ENCODE data around the gene RETN. TPM values are rescaled to one million over a fixed set of nuclear protein-coding genes. Genes with fewer than 3 reads are reported as not detected.

RETN gene
- total RNA-seq, 1 experiment from 2014 or later, result not detected

GRCh38 chr19:7687177-7687576 is 18.3 kb downstream of the RETN start:
- H3K9me3 ChIP-seq (ENCODE audit: control insufficient read depth, insufficient read depth, low read depth, low read length), result no peaks in the 10 kb centered on the region
- ATAC-seq, result no peak
- H3K4me1 ChIP-seq (ENCODE audit: control insufficient read depth, insufficient read depth, low read length), result no peaks in the 10 kb centered on the region
- no peak overlapping the region for H3K4me3 ChIP-seq (ENCODE audit: low read depth in 2 of 2, low read length in 2 of 2)
- intact Hi-C loops (cut with micrococcal nuclease; ENCODE audit: unreplicated experiment), result no loop called here
- no peak for DNase-seq (ENCODE audit: low read depth, low spot score)
- no TSS peak for BruUV-seq (replicated peaks)
- H3K27me3 ChIP-seq (ENCODE audit: control insufficient read depth, insufficient read depth, low read length), result no peaks in the 10 kb centered on the region
- H3K36me3 ChIP-seq (ENCODE audit: control insufficient read depth, insufficient read depth, low read length), result no peaks in the 10 kb centered on the region
- ChIA-PET CTCF (no interaction called here), POLR2A (no interaction called here)
- in situ Hi-C loops (cut with HindIII; ENCODE audit: low pct_unique_long_range_greater_than_20kb, low sequenced_read_pairs), result no loop called here
- no peak for TF ChIP-seq CTCF (IDR thresholded peaks at IDR 0.05)
- no peak for TF ChIP-seq POLR2AphosphoS5 (IDR thresholded peaks at IDR 0.05; ENCODE audit: low read depth, low read length)
- TF ChIP-seq SIN3A (IDR thresholded peaks at IDR 0.05; ENCODE audit: borderline replicate concordance, insufficient read depth, low read depth, low read length), result no peak
- TF ChIP-seq TCF7L2 (IDR thresholded peaks at IDR 0.05; ENCODE audit: low read depth, low read length), result no peak
- no peak for TF ChIP-seq REST (IDR thresholded peaks at IDR 0.05; ENCODE audit: insufficient read depth in 1 of 2, low read depth in 2 of 2, low read length in 1 of 2)
- no peak overlapping the region for H3K27ac ChIP-seq (ENCODE audit: low read length)

- no peaks in the 10 kb centered on the region for H3K36me3 ChIP-seq (ENCODE audit: control insufficient read depth, insufficient read depth, low read length)
- no peaks in the 10 kb centered on the region for H3K9me3 ChIP-seq (ENCODE audit: control insufficient read depth, insufficient read depth, low read depth, low read length)
- CTCF ChIA-PET, result no interaction called here
- no peaks in the 10 kb centered on the region for H3K27me3 ChIP-seq (ENCODE audit: control insufficient read depth, insufficient read depth, low read length)
- intact Hi-C loops (cut with micrococcal nuclease; ENCODE audit: unreplicated experiment), result no loop called here
- no peaks in the 10 kb centered on the region for H3K4me1 ChIP-seq (ENCODE audit: control insufficient read depth, insufficient read depth, low read length)
- in situ Hi-C loops (cut with HindIII; ENCODE audit: low pct_unique_long_range_greater_than_20kb, low sequenced_read_pairs), result no loop called here
- no peak overlapping the region for H3K4me3 ChIP-seq (ENCODE audit: low read depth in 2 of 2, low read length in 2 of 2)
- no peak overlapping the region for H3K27ac ChIP-seq (ENCODE audit: low read length)
- BruUV-seq (replicated peaks), result no TSS peak
- ATAC-seq (no peak), DNase-seq (ENCODE audit: low read depth, low spot score) (no peak)
- no peak for TF ChIP-seq REST (IDR thresholded peaks at IDR 0.05; ENCODE audit: insufficient read depth in 1 of 2, low read depth in 2 of 2, low read length in 1 of 2)
- TF ChIP-seq SIN3A (IDR thresholded peaks at IDR 0.05; ENCODE audit: borderline replicate concordance, insufficient read depth, low read depth, low read length), result no peak
- TF ChIP-seq POLR2AphosphoS5 (IDR thresholded peaks at IDR 0.05; ENCODE audit: low read depth, low read length), result no peak
- no peak for TF ChIP-seq TCF7L2 (IDR thresholded peaks at IDR 0.05; ENCODE audit: low read depth, low read length)
- no peak for TF ChIP-seq CTCF (IDR thresholded peaks at IDR 0.05)
- POLR2A ChIA-PET, result no interaction called here
Measured at GRCh38 chr19:7689165-7689564, 20.3 kb downstream of the RETN start.
